ENCODE measurements around the gene VSIG10.

GRCh38 chr12:118107011-118107410, 3.2 kb upstream of the VSIG10 start:
- TF ChIP-seq, protein P1, sequence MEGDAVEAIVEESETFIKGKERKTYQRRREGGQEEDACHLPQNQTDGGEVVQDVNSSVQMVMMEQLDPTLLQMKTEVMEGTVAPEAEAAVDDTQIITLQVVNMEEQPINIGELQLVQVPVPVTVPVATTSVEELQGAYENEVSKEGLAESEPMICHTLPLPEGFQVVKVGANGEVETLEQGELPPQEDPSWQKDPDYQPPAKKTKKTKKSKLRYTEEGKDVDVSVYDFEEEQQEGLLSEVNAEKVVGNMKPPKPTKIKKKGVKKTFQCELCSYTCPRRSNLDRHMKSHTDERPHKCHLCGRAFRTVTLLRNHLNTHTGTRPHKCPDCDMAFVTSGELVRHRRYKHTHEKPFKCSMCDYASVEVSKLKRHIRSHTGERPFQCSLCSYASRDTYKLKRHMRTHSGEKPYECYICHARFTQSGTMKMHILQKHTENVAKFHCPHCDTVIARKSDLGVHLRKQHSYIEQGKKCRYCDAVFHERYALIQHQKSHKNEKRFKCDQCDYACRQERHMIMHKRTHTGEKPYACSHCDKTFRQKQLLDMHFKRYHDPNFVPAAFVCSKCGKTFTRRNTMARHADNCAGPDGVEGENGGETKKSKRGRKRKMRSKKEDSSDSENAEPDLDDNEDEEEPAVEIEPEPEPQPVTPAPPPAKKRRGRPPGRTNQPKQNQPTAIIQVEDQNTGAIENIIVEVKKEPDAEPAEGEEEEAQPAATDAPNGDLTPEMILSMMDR (conservative IDR thresholded peaks at IDR 0.05 in 1 of 2, IDR thresholded peaks at IDR 0.05 in 1 of 2; ENCODE audit: low read depth in 1 of 2, low read length in 2 of 2): no peak
- TF ChIP-seq EZH2 (IDR thresholded peaks at IDR 0.05; ENCODE audit: low read length, missing control alignments): no peak
